ENCODE data around the gene UBXN1.
A peak's percentile ranks its signal among the peaks of the same experiment; 100 is the strongest.

- TF ChIP-seq POLR2AphosphoS5 (IDR thresholded peaks at IDR 0.05; ENCODE audit: low read depth, low read length) (peak; percentile 99), POLR2A (IDR thresholded peaks at IDR 0.05; ENCODE audit: low read depth, low read length) (peak; percentile 99)
Measured at GRCh38 chr11:62665075-62665598, 13.7 kb downstream of the UBXN1 start, which contains the start of the genes C11orf98 and CSKMT.
